Stimulated activated CD4-positive, alpha-beta T cell treated with anti-CD3 and anti-CD28 coated beads, TNF-alpha, amount 100 ng/mL, for 24 hours (primary cell): ENCODE data around the gene ULK4.

ENCODE experiments used
- DNase-seq, 3 experiments: peaks; one replicate each; pipeline ENCODE4 v3.0.0-alpha.2; 2020; ENCODE audit warnings: low read depth in 3 of 3

ULK4 gene

GRCh38 chr3:41199866-41200668 is 761.8 kb downstream of the ULK4 start:
- peak in 2 of 3 experiments; percentile 5 to 32 for DNase-seq

- peak; percentile 86 to 88 (median 87) for DNase-seq
Measured at GRCh38 chr3:41198950-41199865, 762.7 kb downstream of the ULK4 start, which contains the start of gene CTNNB1. Gene CTNNB1 (plus strand): TSS chr3:41199505. CDS start chr3:41224069, 24,564 bp downstream.

GRCh38 chr3:41198526-41198925 is 763.4 kb downstream of the ULK4 start:
- DNase-seq, result peak in 1 of 3 experiments; percentile 16

DNA sequence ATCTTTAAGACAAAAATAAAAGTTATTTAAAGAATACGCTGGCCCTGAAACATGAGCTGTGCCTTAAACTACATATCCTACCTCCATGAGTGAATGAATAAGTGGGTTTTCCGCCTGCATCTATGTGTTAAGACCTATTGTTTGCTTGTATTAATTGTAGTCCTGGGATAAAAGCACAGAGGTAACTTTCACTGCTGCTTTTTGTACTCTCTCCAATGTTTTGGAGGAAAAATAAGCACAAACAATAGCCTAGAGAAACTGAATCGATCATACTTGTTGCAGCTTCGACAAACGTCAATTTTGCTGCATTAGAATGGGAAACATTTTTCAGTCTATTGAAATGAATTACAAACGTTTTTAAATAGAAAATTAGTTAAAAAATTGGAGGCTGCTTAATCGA is 763.9 kb downstream of the ULK4 start:
- DNase-seq, result no peak
